GM12873 (cell line): ENCODE measurements around the gene LGI4.

ENCODE experiments used
- TF ChIP-seq, protein P1 (sequence below): IDR thresholded peaks from 2 replicates; pipeline ENCODE4 v1.5.1; 2012; ENCODE audit warnings: low read depth, mild to moderate bottlenecking, moderate library complexity, low read length, control low read depth; ENCODE audit not compliant: insufficient read depth; ENCODE audit errors: missing control alignments

Gene LGI4

DNA sequence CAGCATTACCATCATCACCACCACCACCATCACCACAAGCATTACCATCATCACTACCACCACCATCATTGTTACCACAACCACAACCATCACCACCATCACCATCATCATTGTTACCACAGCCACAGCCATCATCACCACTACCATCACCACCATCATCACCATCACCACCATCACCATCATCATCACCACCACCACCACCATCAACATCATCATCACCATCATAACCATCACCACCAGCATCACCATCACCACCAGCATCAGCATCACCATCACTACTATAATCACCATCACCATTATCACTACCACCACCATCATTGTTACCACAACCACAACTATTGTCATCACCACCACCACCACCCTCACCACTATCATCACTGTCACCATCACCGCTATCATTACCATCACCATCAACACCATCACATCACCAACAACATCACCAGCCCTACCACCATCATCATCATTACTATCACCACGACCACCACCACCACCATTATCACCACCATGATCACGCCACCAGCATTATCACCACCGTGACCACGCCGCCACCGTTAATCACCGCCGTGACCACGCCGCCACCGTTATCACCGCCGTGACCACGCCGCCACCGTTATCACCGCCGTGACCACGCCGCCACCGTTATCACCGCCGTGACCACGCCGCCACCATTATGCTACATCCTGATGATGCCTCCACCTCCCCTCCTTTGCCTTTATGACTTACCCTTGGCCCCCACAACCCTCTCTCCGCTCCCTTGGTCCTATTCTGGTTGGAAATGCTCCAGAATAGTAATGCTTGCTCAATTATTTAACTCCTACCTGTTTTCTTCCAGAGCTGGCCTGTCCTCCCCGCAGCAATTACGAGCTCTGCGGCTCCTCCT lies 29.2 kb downstream of the LGI4 start:
- TF ChIP-seq, protein P1, sequence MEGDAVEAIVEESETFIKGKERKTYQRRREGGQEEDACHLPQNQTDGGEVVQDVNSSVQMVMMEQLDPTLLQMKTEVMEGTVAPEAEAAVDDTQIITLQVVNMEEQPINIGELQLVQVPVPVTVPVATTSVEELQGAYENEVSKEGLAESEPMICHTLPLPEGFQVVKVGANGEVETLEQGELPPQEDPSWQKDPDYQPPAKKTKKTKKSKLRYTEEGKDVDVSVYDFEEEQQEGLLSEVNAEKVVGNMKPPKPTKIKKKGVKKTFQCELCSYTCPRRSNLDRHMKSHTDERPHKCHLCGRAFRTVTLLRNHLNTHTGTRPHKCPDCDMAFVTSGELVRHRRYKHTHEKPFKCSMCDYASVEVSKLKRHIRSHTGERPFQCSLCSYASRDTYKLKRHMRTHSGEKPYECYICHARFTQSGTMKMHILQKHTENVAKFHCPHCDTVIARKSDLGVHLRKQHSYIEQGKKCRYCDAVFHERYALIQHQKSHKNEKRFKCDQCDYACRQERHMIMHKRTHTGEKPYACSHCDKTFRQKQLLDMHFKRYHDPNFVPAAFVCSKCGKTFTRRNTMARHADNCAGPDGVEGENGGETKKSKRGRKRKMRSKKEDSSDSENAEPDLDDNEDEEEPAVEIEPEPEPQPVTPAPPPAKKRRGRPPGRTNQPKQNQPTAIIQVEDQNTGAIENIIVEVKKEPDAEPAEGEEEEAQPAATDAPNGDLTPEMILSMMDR, result no peak

DNA sequence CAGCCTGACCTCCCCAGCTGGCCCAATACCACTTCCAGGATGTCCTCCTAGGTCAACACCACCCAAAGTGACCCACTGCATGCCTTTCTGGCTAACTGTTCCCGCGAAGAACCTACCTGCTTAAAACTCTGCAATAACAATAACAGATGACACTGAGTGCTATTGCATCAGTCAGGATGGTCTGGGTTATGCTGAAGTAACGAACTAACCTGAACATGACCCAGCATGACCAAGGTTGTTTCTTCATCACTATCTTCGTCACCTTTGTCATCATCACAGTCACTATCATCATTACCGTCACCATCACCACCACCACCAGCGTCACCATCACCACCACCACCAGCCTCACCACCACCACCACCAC lies 29.8 kb downstream of the LGI4 start:
- TF ChIP-seq, protein P1, result no peak

DNA sequence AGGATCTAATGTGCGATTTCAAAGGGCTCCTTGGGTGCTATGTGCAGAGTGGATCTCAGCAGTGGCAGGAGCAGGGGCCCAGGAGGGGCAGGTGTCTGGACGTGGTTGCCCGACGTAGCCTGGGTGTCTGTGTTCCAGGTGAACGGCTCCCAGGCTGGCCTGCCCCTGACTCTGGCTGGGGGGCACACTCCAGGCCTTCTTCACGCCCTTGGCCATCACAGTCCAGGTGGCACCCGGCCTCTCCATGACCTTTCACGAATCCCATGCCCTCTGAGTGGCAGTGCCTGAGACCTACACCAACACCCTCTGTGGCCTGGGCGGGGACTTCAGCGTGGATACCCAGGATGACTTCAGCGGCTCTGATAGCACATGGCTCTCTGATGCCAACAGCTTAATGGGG lies 30.5 kb downstream of the LGI4 start:
- TF ChIP-seq, protein P1, result no peak

DNA sequence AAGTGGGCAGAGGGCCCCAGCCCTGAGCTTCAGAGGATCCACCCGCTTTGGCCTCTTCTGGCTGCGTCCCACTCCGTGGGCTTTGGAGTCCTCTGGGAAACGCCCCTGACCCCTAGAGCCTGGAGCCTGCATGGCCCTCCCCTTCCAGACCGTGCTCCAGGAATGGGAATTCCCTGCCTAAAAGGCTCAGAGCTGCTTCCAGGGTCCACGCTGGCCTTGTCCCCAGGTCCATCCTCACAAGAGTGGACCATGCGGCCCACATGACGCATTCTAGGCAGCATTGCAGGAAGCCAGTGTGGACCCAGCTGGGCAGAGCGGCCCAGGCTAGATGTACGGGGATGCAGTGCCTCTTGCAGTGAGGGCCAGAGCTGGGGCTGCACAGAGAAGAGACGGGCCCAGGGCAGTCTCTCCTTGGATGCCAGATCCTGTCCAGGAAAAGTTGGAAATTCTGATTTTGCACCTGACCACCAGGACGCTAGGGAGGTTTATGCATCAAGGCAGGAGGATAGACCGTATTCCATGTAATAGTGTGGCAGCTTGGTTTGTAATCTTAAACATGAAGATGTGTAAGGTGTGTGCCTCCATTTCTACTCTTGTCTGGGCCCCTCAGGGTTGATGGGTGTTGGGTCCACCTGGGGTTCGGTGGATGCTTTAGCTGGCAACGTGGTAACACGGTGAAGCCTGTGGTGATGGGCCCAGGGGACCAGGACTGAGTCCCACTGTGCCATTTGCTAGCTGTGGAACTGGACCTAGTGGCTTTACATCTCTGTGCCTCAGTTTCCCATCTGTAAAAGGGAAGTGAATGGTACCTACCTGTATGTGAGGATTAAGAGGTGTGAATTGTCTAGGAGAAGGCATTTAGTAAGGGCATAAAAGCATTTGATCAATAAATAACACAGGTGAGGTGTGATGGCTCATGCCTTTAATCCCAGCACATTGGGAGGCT lies 34.0 kb downstream of the LGI4 start:
- TF ChIP-seq, protein P1, result no peak

DNA sequence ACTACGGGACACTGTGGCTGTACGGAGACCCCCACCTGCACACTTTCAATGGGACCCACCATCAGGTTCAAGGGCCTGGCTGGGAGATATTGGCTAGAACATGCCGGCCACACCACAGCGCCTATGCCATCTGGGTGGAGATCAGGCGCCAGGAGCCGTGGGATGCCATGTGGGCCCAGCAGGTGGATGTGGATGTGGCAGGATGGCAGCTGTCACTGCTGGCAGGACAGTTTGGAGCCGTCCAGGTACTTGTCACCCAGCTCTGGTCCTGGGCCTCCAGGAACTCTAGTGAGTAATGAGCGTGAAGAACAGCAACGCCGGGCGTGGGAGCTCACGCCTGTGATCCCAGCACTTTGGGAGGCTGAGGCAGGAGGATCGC lies 35.0 kb downstream of the LGI4 start:
- TF ChIP-seq, protein P1, result no peak

DNA sequence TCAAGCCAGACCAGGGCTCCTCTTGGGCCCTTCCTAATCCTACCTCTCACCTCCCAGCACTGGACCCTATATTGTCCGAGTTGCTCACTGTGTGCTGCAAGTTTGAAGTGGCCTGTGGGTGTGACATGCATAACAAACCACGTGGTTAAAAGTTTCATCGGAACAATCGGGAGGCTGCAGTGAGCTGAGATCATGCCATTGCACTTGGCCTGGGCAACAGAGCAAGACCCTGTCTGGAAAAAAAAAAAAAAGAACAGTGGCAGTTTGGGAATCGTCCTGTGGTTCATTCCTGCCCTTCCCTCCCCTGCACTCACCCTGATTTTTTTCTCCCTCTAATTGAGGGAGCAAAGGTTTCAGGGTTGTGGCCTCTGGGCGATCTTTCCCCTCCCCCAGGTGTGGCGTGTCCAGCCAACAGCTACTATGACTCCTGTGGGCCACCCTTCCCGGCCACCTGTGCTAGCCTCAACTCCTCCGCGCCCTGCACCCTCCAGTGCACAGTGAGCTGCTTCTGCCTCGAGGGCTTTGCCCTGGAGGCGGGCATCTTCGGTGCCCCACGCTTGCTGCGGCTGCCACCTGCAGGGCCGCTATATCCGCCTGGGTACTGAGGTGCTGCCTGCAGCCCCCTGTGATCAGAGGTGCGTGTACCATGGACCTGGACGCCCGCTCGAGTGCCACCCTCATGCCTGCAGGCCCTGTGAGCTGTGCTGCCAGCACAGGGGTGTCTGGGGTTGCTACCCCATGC lies 35.5 kb downstream of the LGI4 start:
- TF ChIP-seq, protein P1, result no peak

DNA sequence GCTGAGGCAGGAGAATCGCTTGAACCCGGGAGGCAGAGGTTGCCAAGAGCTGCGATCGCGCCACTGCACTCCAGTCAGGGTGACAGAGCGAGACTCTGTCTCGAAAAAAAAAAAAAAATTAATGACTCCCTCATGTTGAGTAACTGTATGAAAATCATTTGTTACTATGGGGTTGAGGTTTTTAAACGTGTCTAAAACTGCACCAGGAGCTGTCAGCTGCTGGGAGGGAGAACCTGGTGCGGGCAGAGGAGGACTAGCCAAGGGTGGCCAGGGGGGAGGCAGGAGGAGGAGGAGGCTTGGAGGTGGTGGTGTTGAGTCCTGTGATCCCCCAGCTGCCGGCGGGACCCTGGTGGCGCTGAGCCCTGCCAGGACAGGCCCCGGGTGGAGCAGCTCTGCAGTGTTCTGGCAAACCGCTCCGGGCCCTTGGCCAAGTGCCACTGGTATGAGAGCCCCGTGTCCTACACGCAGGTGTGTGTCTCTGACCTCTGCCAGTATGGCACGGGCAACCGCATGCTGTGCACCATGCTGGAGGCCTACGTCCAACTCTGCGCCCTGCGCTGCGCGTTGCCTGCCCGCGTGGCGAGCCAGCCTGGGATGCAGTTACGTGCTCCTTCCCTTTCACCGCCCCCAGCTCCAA lies 36.3 kb downstream of the LGI4 start:
- TF ChIP-seq, protein P1, result no peak
